ENCODE data around the gene HIVEP3. TPM values are rescaled to one million over a fixed set of nuclear protein-coding genes. Genes with fewer than 3 reads are reported as not detected.

Gene HIVEP3
- total RNA-seq, 2 donors from 2014 or later = 8.0 to 27.6 TPM

DNA sequence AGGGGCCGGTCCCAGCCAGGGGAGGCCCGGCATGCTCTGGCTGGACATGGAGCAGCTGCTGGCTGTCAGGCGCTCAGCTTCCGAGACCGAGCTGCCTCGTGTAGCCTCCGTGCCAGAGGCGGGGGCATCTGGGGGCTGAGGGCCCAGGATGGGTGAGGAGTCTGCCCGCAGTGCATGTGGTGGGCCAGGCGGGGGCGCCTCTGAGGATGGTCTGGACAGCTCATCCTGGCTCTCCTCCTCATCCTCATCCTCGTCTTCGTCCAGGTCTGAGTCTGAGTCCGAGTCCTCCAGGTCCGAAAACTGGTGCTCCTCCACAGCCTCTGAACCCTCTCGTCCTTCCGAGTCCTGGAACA lies 405.4 kb downstream of the HIVEP3 start:
- Mint-ChIP-seq H3K9me3 (no peaks in the 10 kb centered on the region), H3K4me1 (no peaks in the 10 kb centered on the region), H3K36me3 (ENCODE audit: low read depth) (peaks cover 75% of the 10 kb centered on the region), H3K27ac (no peak overlapping the region), H3K27me3 (no peaks in the 10 kb centered on the region), H3K4me3 (no peak overlapping the region)
- no peak for ATAC-seq (replicated peaks)

DNA sequence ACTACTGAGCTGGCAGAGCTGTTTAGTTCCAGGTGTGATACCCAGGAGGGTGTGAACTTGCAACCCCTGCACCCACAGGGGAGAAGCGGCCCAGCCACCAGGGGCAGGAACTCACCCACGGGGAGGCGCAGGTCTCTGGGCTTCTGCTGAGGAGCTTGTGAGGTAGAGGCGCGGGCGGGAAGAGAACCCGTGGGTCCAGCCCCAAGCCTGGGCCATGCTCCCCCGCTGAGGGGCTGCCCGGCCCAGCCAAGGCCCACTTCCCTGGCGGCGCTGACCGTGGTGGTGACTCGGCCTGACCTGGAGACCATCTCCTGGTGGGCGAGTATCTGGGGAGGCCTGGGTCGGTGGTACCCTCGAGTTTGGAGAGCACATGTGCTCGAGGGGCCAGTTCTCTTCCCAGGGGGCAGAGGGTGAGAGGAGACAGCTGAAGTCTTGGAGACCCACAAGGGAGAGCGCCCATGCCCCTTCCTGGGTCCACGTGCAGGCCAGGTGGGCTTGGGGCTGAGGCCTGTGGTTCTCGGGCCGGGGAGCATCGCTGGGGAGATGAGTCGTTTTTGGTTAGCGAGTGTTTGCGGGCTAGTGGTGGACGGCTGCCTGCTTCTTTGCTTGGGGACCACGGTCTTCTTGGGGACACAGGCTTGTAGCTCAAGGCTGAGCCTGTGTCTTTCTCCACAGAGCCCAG lies 405.9 kb downstream of the HIVEP3 start:
- Mint-ChIP-seq H3K27me3 (no peaks in the 10 kb centered on the region), H3K36me3 (ENCODE audit: low read depth) (peaks cover 70% of the 10 kb centered on the region), H3K9me3 (no peaks in the 10 kb centered on the region), H3K27ac (no peak overlapping the region), H3K4me3 (no peak overlapping the region), H3K4me1 (no peaks in the 10 kb centered on the region)
- no peak for ATAC-seq (replicated peaks)

DNA sequence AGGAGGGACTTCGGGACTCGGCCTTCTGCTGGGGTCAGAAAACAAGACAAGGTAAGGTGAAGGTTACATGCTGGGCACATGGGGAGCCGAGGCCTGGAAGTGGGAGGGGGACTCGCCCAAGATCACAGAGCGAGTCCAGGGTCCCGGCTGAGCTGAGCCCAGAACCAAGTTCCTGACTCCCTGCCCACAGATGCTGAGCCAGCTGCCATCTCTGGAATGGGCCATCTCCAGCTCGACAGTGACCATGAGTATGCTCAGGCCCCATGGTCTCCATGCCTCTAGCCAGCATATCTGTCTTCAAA lies 407.5 kb downstream of the HIVEP3 start:
- peaks cover 65% of the 10 kb centered on the region for H3K36me3 Mint-ChIP-seq (ENCODE audit: low read depth)
- no peak for ATAC-seq (replicated peaks)
- no peaks in the 10 kb centered on the region for H3K27me3 Mint-ChIP-seq
- no peaks in the 10 kb centered on the region for H3K9me3 Mint-ChIP-seq
- no peak overlapping the region for H3K27ac Mint-ChIP-seq
- H3K4me3 Mint-ChIP-seq = no peak overlapping the region
- no peaks in the 10 kb centered on the region for H3K4me1 Mint-ChIP-seq

DNA sequence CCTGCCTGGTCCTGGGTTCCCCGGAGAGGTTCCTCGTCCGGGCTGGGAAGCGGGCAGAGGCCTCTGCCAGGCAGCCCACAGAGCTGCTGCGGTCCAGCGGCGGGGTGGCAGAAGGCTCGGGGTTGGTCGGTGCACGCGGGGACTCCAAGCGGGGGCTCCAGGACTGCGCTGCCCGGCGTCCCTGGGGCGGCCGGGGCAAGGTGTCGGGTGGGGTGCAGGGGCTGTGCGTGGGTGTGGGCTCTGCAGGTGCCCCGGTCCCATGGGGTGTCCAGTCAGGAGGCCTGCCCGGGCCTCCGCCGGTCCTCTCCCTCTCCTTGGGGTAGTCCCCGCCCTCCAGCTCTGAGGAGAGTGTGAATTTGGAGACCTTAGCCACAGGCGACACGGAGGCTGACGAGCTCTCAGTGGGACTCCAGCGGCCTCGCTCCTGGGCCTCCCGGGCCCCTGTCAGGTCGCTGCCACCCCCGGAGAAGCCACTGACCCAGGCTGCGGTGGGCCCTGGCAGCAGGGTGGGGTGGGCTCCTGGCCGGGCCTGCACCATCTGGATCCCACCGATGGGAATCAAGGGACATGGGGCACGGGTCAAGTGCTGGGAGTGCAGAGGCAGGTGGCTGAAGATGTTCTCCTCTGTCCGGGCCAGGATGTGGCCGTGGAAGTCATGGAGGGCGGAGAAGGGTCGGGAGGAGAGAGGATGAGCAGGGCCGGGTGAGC lies 408.0 kb downstream of the HIVEP3 start:
- Mint-ChIP-seq H3K4me1 (no peaks in the 10 kb centered on the region), H3K27me3 (no peaks in the 10 kb centered on the region), H3K27ac (no peak overlapping the region), H3K4me3 (no peak overlapping the region), H3K36me3 (ENCODE audit: low read depth) (peaks cover 65% of the 10 kb centered on the region), H3K9me3 (no peaks in the 10 kb centered on the region)
- ATAC-seq (replicated peaks) = no peak

DNA sequence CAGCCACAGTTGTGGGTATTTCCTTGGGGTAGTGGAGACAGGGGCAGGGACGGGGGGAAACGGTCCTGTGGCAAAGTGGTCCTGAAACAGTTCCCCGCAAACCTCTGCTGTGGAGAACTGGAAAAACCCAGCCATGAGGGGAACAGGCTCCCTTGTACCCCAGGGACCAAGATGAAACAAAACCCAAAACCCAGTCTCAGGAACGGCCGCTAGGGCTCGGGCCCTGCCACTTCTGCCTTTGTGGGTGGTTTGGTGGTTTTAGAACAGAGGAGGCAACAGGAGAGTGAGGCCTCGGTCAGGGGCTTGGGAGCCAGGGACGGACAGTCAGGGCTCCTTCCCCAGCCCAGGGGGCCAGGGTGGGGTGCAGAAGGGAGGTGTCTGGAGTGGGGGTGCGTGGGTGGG lies 409.5 kb downstream of the HIVEP3 start:
- ATAC-seq (replicated peaks) = no peak
- Mint-ChIP-seq H3K36me3 (ENCODE audit: low read depth) (peaks cover 54% of the 10 kb centered on the region), H3K27me3 (no peaks in the 10 kb centered on the region)

DNA sequence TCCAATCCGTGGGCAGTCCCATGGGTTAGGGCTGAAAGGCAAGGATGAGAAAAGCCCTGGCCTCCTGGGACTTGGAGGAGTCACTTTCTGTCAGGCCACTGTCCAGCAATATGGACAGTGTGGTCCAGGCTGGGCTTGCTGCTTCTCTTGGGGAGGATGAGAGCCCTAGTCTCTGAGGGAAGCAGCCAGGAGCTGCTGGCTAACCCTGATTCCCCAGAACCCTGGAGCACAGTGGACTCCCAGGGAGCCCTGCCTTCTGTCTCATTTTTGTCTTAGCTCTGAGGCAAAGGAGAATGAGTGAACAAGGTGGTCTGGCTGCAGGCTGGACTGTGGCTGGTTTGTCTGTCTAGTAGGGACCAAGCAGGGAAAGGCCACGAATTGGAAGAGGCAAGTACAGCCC lies 410.4 kb downstream of the HIVEP3 start:
- no peak overlapping the region for H3K4me3 Mint-ChIP-seq
- H3K4me1 Mint-ChIP-seq = peaks cover 9% of the 10 kb centered on the region
- H3K27ac Mint-ChIP-seq = no peak overlapping the region
- peak; percentile 2 for ATAC-seq (replicated peaks)
- no peaks in the 10 kb centered on the region for H3K27me3 Mint-ChIP-seq
- peaks cover 45% of the 10 kb centered on the region for H3K36me3 Mint-ChIP-seq (ENCODE audit: low read depth)
- H3K9me3 Mint-ChIP-seq = no peaks in the 10 kb centered on the region

More for the DNA sequence above, 409.5 kb downstream of the HIVEP3 start:
- peaks cover 7% of the 10 kb centered on the region for H3K4me1 Mint-ChIP-seq
- no peak overlapping the region for H3K27ac Mint-ChIP-seq
- H3K9me3 Mint-ChIP-seq = no peaks in the 10 kb centered on the region
- H3K4me3 Mint-ChIP-seq = no peak overlapping the region

DNA sequence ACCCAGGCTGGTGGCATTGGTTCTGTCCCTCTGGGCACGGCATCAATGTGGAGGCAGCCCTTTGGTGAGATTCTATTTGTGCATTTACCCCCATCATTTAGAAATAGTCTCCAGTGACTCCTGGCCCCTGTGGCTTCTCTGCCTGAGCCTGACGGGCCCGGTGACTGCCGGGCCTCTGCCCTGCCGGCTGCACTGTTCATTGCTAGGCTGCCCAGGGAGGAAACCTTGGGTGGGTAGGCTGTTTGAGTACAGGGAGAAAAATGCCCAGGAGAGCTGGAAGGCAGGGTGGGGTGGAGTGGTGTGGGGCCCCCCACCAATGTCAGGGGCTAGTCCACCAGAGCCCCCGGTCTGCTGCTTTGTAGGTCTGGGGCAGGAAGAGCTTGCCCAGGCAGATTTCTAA lies 410.9 kb downstream of the HIVEP3 start:
- no peaks in the 10 kb centered on the region for H3K27me3 Mint-ChIP-seq
- no peak for ATAC-seq (replicated peaks)
- H3K27ac Mint-ChIP-seq = peak overlapping the region; percentile 56
- H3K36me3 Mint-ChIP-seq (ENCODE audit: low read depth) = peaks cover 40% of the 10 kb centered on the region
- no peak overlapping the region for H3K4me3 Mint-ChIP-seq
- no peaks in the 10 kb centered on the region for H3K9me3 Mint-ChIP-seq
- peaks cover 9% of the 10 kb centered on the region for H3K4me1 Mint-ChIP-seq

DNA sequence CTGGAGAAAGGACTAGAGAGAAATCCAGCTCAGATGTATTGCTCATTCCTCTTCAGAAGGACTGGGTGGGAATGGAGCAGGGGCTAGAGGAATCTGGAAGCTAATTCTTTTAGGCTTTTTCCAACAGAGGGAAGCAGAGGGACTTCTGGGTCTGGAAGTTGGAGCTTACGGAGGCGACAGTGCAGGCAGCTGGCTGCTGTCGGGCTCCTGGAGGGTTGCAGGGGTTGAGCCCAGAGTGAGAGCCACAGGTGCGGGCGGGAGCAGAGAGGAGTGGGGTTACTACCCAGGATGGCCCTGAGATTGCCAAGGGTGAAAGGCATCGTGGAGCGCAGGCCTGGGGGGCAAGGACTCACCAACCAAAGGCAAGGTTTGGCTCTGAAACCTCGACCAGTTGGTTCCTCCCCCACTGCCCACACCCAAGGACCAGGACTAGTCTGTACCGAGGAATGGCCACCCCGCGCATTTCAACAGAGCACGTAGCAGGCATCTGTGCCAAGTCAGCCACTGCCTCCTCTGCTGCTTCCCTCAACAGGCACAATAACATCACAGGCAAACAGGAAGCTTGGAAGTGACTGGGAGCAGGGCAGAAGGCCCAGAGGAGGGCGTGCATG lies 411.5 kb downstream of the HIVEP3 start:
- H3K27me3 Mint-ChIP-seq = no peaks in the 10 kb centered on the region
- no peak overlapping the region for H3K4me3 Mint-ChIP-seq
- ATAC-seq (replicated peaks) = no peak
- H3K36me3 Mint-ChIP-seq (ENCODE audit: low read depth) = peaks cover 34% of the 10 kb centered on the region
- H3K4me1 Mint-ChIP-seq = peaks cover 9% of the 10 kb centered on the region
- H3K9me3 Mint-ChIP-seq = no peaks in the 10 kb centered on the region
- peak overlapping the region; percentile 56 for H3K27ac Mint-ChIP-seq

DNA sequence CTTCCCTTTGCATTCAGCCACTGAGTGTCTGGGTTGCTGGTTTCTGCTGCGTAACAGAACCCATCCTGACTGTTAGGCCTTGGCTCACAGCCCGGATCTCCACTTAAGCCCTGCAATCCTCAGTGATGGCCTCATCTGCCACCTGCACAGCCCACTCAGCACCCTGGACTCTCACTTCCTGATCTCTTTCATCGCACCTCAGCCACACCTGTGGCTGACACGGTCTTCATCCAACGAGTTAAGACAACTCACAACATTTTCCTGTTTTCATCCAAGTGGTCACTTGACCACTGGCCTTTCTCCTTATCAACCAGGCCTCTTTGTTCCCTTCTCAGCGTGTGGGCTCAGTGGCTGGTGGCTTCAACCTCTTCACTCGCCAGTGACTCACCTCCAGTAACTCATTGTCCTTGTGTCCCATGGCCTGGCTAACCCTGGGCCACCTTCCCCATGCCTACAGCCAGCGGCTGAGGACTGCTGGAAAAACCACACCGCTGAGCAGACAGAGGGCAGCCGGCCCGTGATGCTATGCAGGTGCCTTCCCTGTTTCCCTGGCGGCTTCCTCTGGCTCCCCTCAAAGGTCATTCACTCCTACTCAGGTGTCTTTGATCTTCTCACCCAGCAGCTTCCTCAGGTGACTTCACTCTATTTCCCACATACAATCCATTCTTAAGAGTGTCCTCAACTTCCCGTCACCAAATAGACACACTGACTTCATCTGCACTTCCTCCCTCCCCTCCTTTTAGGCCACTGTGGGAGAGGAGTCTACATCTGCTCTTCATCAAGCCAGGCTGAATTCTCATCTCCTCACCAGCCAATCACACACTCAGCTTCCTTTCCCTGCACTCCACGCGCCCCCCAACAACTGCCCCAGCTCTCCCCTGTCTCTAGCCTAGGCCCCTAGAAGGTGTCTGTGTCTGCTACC lies 414.3 kb downstream of the HIVEP3 start:
- peak; percentile 20 for ATAC-seq (replicated peaks)
- H3K9me3 Mint-ChIP-seq = no peaks in the 10 kb centered on the region
- H3K4me3 Mint-ChIP-seq = no peak overlapping the region
- H3K36me3 Mint-ChIP-seq (ENCODE audit: low read depth) = peaks cover 13% of the 10 kb centered on the region
- peak overlapping the region; percentile 17 for H3K27ac Mint-ChIP-seq
- H3K4me1 Mint-ChIP-seq = peaks cover 9% of the 10 kb centered on the region
- no peaks in the 10 kb centered on the region for H3K27me3 Mint-ChIP-seq

DNA sequence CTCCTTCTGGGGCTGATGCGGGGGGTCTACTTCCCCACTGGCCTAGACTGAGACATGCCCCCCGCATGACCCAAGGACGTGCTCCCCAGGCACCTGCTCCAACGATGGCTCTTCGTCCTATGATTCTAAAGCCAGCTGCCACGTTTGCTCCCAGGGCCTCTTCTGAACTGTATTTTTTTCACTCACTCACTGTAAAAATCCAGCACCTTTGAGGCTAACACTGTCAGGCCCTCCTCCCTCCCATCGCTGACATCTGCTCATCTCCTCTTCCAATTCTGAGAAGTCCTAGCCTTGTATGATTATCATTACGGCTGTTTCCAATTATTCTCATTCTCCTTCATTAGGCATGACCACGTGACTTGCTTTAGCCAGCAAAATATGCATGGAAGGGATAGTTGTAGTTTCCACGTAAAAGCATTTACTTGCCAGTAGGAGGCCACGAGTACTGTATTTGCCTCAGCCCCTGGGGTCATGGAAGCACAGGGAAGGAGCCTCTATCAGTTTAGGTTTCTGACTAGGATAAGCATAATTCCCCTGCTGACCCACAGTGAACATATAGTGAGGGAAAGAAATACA lies 415.1 kb downstream of the HIVEP3 start:
- no peaks in the 10 kb centered on the region for H3K27me3 Mint-ChIP-seq
- peaks cover 7% of the 10 kb centered on the region for H3K36me3 Mint-ChIP-seq (ENCODE audit: low read depth)
- H3K27ac Mint-ChIP-seq = peak overlapping the region; percentile 69
- H3K4me3 Mint-ChIP-seq = no peak overlapping the region
- peaks cover 9% of the 10 kb centered on the region for H3K4me1 Mint-ChIP-seq
- no peak for ATAC-seq (replicated peaks)
- no peaks in the 10 kb centered on the region for H3K9me3 Mint-ChIP-seq

DNA sequence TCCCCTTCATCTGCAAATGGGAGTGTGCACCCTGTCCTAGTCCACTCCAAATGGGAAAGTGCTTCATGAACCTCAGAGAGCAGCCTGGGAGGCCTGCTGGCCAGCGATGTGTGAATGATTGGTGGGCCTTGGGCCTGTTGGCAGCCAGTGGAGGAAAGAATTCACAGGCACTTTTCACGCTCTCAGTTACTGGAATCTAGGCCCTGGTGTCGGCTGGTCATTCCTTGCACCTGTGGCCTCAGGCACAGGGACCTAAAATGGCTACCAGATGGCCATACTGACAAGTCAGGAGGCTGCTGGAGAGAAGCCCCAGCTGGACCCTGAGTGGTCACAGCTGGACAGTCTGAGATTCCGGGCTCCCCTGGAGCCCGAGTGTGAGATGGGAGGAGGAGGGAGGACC lies 415.8 kb downstream of the HIVEP3 start:
- no peak overlapping the region for H3K4me3 Mint-ChIP-seq
- H3K27ac Mint-ChIP-seq = no peak overlapping the region
- no peak for ATAC-seq (replicated peaks)
- peaks cover 9% of the 10 kb centered on the region for H3K4me1 Mint-ChIP-seq
- H3K9me3 Mint-ChIP-seq = no peaks in the 10 kb centered on the region
- H3K36me3 Mint-ChIP-seq (ENCODE audit: low read depth) = peaks cover 7% of the 10 kb centered on the region
- no peaks in the 10 kb centered on the region for H3K27me3 Mint-ChIP-seq

DNA sequence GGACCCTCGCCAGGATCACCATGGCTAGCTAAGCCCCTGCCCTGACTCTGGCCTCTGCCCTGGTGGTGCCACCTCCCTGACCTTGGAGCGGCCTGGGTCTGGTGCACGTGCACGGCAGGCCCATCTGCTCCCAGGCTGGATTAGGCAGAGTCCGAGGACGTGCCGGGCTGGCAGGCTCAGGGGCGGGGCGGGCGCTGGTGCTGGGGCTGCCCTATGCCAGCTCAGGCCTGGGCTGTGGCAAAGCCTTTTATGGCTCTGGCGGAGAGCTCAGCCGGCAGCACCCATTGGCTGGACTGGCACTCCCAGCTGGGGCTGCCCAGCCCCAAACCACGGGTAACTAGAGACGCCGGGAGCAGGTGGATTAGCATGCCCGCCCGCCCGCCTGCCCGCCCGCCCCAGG lies 417.1 kb downstream of the HIVEP3 start:
- no peaks in the 10 kb centered on the region for H3K36me3 Mint-ChIP-seq (ENCODE audit: low read depth)
- H3K27me3 Mint-ChIP-seq = no peaks in the 10 kb centered on the region
- no peak overlapping the region for H3K27ac Mint-ChIP-seq
- ATAC-seq (replicated peaks) = no peak
- H3K9me3 Mint-ChIP-seq = no peaks in the 10 kb centered on the region
- peaks cover 9% of the 10 kb centered on the region for H3K4me1 Mint-ChIP-seq
- no peak overlapping the region for H3K4me3 Mint-ChIP-seq

DNA sequence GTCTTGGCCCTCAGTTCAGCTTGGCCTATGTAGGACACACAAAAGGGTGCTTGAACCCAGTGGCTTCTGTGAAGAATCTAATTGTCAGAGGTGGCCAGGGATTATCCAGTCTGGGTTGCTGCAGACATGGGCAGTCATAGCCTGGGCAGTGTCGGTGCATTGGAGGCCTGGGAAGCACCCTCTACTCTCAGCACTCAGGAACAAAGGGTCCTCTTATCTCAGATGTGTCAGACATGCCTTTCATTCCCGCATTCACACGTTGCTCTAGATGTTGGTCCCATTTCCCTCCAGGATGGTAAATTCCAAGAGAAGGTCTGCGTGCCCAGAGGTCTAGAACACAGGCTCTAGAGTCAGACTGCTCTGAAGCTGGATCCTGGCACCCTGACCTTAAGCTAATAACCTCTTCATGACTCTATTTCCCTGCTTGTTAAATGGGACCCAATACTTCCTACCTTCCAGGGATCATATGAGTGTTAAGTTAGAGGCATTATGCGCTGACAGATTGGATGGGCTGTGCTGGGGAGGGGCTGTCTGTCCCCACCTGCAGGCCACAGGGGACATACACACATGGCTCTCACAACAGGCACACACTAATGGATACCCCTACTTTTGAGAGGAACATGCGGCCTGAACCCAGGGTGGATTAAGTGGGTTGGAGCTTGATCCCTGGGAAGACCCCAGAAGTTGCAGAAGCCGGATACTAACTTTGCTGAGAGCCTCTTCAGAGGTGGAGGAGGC lies 417.8 kb downstream of the HIVEP3 start:
- Mint-ChIP-seq H3K4me1 (peaks cover 9% of the 10 kb centered on the region), H3K4me3 (no peak overlapping the region), H3K27ac (no peak overlapping the region), H3K36me3 (ENCODE audit: low read depth) (no peaks in the 10 kb centered on the region), H3K9me3 (no peaks in the 10 kb centered on the region), H3K27me3 (no peaks in the 10 kb centered on the region)
- no peak for ATAC-seq (replicated peaks)

DNA sequence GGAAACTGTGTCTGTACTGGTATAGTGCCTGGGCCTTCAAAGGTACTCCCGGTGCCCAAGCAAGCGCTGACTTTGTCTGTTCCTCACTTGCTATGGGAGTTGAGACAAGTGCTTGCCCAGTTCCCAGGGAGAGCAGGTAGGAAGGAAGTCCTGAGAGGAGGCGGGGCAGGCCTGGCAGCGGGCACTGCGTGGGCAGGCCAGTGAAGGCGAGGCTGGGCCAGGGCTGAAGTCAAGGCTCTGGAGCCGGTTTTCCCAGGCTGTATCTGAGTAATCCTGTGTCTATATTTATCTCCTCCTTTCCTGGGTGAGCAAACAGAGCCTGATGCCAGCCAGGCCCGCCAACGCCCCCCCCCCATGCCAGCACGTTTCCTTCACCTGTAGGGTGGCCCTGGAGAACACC lies 418.3 kb downstream of the HIVEP3 start:
- ATAC-seq (replicated peaks) = no peak
- Mint-ChIP-seq H3K27me3 (peaks cover 4% of the 10 kb centered on the region), H3K4me1 (peaks cover 9% of the 10 kb centered on the region), H3K9me3 (no peaks in the 10 kb centered on the region), H3K4me3 (no peak overlapping the region), H3K36me3 (ENCODE audit: low read depth) (no peaks in the 10 kb centered on the region), H3K27ac (no peak overlapping the region)
